HL-60 (cell line): Measurements from ENCODE around the gene LAMA5.

Experiments
- GABPA ChIP-seq: IDR thresholded peaks from 2 replicates; pipeline ENCODE4 v1.6.1; 2012; ENCODE audit warnings: low read depth
- POLR2AphosphoS5 ChIP-seq: IDR thresholded peaks from 2 replicates; pipeline ENCODE4 v1.6.1; 2012; ENCODE audit warnings: low read depth
- TF ChIP-seq, protein P1 (sequence below): IDR thresholded peaks from one replicate; pipeline ENCODE4 v1.5.1; 2011; ENCODE audit warnings: low read length, control low read depth, inconsistent platforms; ENCODE audit not compliant: insufficient read depth
- TF ChIP-seq, protein P2 (sequence below): IDR thresholded peaks from 2 replicates; pipeline ENCODE4 v1.6.1; 2012; ENCODE audit warnings: low read depth; ENCODE audit not compliant: insufficient replicate concordance

DNA sequence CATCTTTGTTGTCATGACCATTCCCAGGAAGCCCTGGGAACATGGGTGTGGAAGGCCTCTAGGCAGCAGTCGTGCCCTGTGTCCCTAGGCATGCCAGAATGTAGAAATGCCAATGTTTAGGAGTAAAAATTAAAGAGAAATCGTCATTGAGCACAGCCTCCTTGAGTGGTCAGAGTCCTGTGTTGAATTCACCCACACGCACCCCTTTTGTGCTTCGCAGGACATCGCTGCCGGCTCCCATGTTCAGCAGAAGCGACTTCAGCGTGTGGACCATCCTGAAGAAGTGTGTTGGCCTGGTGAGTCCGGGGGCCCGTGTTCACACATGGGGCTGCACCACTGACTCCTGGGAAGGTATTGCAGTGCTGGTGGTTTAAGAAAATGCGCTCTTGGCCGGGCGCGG, 103.7 kb downstream of the LAMA5 start:
- TF ChIP-seq, protein P1, sequence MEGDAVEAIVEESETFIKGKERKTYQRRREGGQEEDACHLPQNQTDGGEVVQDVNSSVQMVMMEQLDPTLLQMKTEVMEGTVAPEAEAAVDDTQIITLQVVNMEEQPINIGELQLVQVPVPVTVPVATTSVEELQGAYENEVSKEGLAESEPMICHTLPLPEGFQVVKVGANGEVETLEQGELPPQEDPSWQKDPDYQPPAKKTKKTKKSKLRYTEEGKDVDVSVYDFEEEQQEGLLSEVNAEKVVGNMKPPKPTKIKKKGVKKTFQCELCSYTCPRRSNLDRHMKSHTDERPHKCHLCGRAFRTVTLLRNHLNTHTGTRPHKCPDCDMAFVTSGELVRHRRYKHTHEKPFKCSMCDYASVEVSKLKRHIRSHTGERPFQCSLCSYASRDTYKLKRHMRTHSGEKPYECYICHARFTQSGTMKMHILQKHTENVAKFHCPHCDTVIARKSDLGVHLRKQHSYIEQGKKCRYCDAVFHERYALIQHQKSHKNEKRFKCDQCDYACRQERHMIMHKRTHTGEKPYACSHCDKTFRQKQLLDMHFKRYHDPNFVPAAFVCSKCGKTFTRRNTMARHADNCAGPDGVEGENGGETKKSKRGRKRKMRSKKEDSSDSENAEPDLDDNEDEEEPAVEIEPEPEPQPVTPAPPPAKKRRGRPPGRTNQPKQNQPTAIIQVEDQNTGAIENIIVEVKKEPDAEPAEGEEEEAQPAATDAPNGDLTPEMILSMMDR: no peak
- TF ChIP-seq POLR2AphosphoS5 (no peak), GABPA (no peak)
- TF ChIP-seq, protein P2, sequence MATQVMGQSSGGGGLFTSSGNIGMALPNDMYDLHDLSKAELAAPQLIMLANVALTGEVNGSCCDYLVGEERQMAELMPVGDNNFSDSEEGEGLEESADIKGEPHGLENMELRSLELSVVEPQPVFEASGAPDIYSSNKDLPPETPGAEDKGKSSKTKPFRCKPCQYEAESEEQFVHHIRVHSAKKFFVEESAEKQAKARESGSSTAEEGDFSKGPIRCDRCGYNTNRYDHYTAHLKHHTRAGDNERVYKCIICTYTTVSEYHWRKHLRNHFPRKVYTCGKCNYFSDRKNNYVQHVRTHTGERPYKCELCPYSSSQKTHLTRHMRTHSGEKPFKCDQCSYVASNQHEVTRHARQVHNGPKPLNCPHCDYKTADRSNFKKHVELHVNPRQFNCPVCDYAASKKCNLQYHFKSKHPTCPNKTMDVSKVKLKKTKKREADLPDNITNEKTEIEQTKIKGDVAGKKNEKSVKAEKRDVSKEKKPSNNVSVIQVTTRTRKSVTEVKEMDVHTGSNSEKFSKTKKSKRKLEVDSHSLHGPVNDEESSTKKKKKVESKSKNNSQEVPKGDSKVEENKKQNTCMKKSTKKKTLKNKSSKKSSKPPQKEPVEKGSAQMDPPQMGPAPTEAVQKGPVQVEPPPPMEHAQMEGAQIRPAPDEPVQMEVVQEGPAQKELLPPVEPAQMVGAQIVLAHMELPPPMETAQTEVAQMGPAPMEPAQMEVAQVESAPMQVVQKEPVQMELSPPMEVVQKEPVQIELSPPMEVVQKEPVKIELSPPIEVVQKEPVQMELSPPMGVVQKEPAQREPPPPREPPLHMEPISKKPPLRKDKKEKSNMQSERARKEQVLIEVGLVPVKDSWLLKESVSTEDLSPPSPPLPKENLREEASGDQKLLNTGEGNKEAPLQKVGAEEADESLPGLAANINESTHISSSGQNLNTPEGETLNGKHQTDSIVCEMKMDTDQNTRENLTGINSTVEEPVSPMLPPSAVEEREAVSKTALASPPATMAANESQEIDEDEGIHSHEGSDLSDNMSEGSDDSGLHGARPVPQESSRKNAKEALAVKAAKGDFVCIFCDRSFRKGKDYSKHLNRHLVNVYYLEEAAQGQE: no peak
